ENCODE data around the gene SLC25A51. TPM values are rescaled to one million over a fixed set of nuclear protein-coding genes. Genes with fewer than 3 reads are reported as not detected.

The SLC25A51 gene
- total RNA-seq, 2 donors from 2014 or later = 30.2 to 30.3 TPM

- intact Hi-C loops (cut with DNase I) = loop anchor here in 1 of 2 donors (5.0 kb wide), 1 partner anchor 145 kb away; the partner anchor contains the start of gene SHB
- peak; percentile 53 for DNase-seq
- peak; percentile 79 to 80 for ATAC-seq
Measured at GRCh38 chr9:37922363-37923117, 18.6 kb upstream of the SLC25A51 start.

- no peak for DNase-seq
- ATAC-seq = peak in 1 of 2 donors; percentile 46
Measured at GRCh38 chr9:37921546-37922300, 17.8 kb upstream of the SLC25A51 start.

GRCh38 chr9:37921168-37921510 is 17.2 kb upstream of the SLC25A51 start:
- DNase-seq = no peak
- ATAC-seq = no peak

More at GRCh38 chr9:37921546-37922300, 17.8 kb upstream of the SLC25A51 start:
- intact Hi-C loops (cut with DNase I) = loop anchor here in 1 of 2 donors (5.0 kb wide), 1 partner anchor 146 kb away; the partner anchor contains the start of gene SHB

GRCh38 chr9:37920471-37921167 is 16.7 kb upstream of the SLC25A51 start:
- ATAC-seq (no peak), DNase-seq (no peak)
- intact Hi-C loops (cut with DNase I) = loop anchor here in 1 of 2 donors (5.0 kb wide), 1 partner anchor 147 kb away; the partner anchor contains the start of gene SHB

More at GRCh38 chr9:37921168-37921510, 17.2 kb upstream of the SLC25A51 start:
- intact Hi-C loops (cut with DNase I) = loop anchor here in 1 of 2 donors (5.0 kb wide), 1 partner anchor 146 kb away; the partner anchor contains the start of gene SHB

DNA sequence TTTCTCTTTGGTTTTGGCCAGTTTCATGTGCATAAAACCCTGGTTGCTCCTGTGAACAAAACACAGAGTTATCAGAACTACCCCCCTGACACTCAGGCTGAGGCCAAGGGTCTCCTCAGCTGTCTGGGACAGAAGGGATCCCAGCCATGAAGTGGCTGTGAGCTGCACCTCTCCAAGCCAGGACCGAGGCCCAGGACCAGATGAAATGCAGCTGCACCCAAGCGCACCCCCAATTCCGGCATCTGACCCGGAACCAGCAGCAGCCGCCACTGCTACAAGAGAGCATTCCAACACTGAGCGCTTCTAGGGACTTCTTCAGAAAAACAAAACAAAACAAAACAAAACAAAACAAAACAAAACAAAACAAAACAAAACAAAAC is 16.0 kb upstream of the SLC25A51 start:
- DNase-seq = no peak
- intact Hi-C loops (cut with DNase I) = loop anchor here (5.0 kb wide), 1 partner anchor 147 kb away; the partner anchor contains the start of gene SHB (in 2 of the 2)
- ATAC-seq = no peak

DNA sequence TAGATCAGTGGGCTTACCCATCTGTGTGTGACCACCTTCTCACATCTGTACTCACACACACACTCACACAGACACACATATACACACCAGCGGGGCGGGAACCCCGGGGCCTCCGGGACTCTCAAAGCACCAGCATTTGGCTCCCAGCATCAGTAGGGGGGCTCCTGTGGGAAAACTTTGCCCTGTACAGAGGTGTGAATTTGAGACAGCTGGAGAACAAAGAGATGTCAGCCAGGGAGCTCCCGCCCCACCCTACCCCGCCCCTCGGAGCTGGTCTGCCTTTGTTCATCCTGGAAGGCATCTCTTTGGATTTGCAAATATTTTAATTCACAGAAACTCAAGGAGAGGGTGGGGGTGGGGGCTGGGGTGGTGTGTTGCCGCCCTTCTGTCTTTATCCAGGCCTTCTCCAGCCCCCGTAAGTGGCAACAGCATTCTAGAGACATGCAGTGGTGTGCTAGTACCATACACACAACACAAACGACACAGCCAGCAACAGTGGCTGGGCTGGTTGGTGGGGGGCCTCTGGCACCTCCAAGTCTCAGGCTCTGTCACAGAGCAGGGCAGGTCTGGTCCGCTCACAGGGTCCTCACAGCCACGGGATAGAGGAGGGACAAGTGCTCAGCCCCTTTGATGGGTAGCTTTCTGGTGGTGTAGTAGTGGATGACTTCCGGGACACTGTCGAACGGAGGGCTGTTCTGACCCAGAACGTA is 15.5 kb upstream of the SLC25A51 start:
- DNase-seq (no peak), ATAC-seq (no peak)
- intact Hi-C loops (cut with DNase I) = loop anchor here in 1 of 2 donors (5.0 kb wide), 1 partner anchor 148 kb away; the partner anchor contains the start of gene SHB

- DNase-seq (no peak), ATAC-seq (no peak)
- intact Hi-C loops (cut with DNase I) = loop anchor here in 1 of 2 donors (5.0 kb wide), 1 partner anchor 149 kb away; the partner anchor contains the start of gene SHB
Measured at GRCh38 chr9:37918665-37919170, 14.8 kb upstream of the SLC25A51 start.

DNA sequence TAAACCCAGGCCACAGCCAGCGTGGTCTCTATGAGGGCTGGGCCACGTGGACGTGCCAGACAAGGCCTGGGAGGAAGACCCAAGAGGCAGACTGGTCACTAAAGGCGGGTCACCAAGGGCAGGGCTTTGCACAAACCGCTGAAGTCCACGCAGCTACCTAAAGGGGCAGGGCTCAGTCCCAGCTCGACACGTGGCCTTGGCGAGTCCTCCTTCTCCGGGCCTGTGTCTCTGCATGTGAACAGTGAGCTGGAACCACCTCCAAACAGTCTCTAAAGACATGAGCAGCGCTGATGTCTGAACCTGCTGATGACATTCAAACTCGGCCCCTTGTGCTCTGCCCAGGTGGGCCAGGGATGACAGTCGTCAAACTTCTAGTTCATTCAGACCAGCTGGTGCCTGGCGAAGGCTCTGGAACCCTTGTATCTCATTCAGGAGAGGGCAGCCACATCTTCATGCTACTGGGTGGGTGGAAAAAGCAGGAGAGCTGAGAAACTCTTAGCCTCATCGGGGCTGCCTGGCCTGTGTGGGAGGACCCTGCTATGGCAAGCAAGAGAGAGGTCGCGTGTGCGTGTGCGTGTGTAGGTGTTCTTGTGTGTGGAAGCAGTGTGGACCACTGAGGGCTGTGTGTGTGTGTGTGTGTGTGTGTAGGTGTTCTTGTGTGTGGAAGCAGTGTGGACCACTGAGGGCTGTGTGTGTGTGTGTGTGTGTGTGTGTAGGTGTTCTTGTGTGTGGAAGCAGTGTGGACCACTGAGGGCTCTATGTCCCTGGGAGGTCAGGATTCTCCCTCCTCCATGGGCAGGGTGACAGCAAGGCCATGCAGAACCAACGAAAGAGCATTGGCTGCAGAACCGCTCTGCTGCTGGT is 14.1 kb upstream of the SLC25A51 start:
- DNase-seq = peak; percentile 64
- no peak for ATAC-seq

GRCh38 chr9:37917313-37917731 is 13.4 kb upstream of the SLC25A51 start:
- ATAC-seq = no peak

More for the DNA sequence above, 14.1 kb upstream of the SLC25A51 start:
- intact Hi-C loops (cut with DNase I) = loop anchor here in 1 of 2 donors (5.0 kb wide), 1 partner anchor 149 kb away; the partner anchor contains the start of gene SHB

GRCh38 chr9:37916471-37917312 is 12.8 kb upstream of the SLC25A51 start:
- DNase-seq (no peak), ATAC-seq (no peak)
- intact Hi-C loops (cut with DNase I) = loop anchor here in 1 of 2 donors (5.0 kb wide), 1 partner anchor 151 kb away; the partner anchor contains the start of gene SHB

More at GRCh38 chr9:37917313-37917731, 13.4 kb upstream of the SLC25A51 start:
- no peak for DNase-seq
- intact Hi-C loops (cut with DNase I) = loop anchor here in 1 of 2 donors (5.0 kb wide), 1 partner anchor 150 kb away; the partner anchor contains the start of gene SHB

GRCh38 chr9:37915911-37916470 is 12.1 kb upstream of the SLC25A51 start:
- no peak for DNase-seq
- no peak for ATAC-seq
- intact Hi-C loops (cut with DNase I) = loop anchor here in 1 of 2 donors (5.0 kb wide), 1 partner anchor 151 kb away; the partner anchor contains the start of gene SHB

GRCh38 chr9:37914701-37915358 is 10.9 kb upstream of the SLC25A51 start:
- ATAC-seq (no peak), DNase-seq (no peak)
- intact Hi-C loops (cut with DNase I) = loop anchor here (5.0 kb wide), 4 partner anchors 152 to 447 kb away; partner anchors contain the start of gene SHB (in 1 of the 2)

GRCh38 chr9:37914154-37914551 is 10.2 kb upstream of the SLC25A51 start:
- ATAC-seq = peak in 1 of 2 donors; percentile 5
- intact Hi-C loops (cut with DNase I) = loop anchor here (5.0 kb wide), 3 partner anchors 173 to 448 kb away; no protein-coding TSS in a partner anchor
- DNase-seq = no peak

DNA sequence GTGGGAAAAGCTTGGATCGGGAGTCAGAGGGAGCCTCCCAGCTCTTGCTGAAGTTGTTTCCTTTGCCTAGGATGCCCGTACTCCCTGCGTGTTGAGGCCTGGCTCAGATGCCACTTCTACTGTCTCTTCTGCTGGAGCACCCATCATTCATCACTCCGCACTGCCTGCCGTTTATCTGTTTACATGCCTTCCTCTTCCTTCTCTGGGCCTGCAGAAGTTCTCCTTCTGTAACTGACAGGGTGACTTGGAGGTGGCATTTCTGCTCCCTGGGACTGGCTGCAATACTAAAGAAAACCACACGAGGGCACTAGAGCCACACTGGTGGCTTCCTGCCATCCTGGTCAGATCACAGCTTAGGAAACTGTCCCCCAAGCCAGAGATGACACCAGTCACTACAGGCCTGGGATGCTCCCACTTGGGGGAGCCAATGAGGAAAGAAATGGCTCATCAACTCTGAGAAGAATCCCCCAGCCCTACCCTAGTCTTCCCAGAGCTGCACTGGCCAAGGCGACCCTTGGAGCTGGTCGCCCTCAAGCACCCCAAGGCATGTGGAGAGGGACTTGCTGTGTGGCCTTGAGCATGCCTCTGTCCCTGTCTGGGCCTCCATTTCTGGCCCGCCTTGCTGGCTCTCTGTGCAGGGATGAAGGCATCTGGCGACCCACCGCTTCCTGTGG is 9.7 kb upstream of the SLC25A51 start:
- intact Hi-C loops (cut with DNase I) = loop anchor here (2.0 to 5.0 kb wide), 4 partner anchors 174 to 449 kb away; no protein-coding TSS in a partner anchor
- ATAC-seq (peak; percentile 78 to 90), DNase-seq (peak; percentile 77)
